G401.6 (cell line): ENCODE results near the gene SULF2.

Source experiments
- FAIRE-seq: peaks from 2 replicates; lab custom pipeline; 2012; peaks lifted over from hg19 to GRCh38; lab: Jason Lieb, UNC

The SULF2 gene

DNA sequence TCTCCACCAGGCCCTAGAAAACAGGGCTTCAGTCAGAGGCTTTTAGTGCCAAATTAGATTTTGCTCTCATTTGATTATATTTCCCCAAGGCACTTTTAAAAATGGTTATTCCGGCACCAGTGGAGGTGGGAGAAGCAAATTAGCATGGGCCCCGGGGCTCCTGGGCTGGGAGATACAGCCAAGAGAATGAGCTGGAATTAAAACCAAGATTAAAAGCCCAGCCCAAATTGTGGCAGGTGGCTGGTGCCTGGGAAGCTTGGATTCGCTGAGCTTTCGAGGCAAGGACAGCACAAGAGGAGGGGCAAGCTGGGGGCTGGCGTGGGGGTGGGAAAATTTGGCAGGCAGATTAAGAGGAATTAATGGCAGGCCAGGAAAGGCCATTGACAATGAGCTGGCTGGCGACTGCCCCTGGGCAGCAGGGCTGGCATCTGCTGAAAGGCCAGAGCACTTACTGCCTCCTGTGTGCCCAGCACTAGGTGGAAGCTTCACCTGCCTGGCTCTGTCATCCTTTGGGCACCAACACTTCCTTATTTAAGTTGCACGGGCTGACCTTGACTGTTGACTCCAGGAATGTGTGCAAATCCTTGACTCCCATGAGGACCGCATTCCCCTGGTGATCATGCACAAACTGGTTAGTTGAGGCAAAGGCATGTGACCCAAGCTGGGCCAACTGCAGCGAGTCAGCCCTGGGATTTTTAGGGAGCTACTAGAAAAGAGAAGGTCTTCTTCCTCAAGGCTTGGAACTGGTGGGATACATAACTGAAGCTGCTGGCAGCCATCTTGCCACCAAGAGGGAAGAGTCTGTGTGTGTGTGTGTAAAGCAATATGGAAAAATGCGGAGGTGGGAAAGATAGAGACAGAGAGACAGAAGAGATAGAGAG is 76.1 kb downstream of the SULF2 start:
- no peak for FAIRE-seq

- no peak for FAIRE-seq
Observed at GRCh38 chr20:47708140-47708807, 77.0 kb downstream of the SULF2 start.

GRCh38 chr20:47706345-47706744 is 78.9 kb downstream of the SULF2 start:
- no peak for FAIRE-seq

GRCh38 chr20:47705497-47705856 is 79.8 kb downstream of the SULF2 start:
- no peak for FAIRE-seq

DNA sequence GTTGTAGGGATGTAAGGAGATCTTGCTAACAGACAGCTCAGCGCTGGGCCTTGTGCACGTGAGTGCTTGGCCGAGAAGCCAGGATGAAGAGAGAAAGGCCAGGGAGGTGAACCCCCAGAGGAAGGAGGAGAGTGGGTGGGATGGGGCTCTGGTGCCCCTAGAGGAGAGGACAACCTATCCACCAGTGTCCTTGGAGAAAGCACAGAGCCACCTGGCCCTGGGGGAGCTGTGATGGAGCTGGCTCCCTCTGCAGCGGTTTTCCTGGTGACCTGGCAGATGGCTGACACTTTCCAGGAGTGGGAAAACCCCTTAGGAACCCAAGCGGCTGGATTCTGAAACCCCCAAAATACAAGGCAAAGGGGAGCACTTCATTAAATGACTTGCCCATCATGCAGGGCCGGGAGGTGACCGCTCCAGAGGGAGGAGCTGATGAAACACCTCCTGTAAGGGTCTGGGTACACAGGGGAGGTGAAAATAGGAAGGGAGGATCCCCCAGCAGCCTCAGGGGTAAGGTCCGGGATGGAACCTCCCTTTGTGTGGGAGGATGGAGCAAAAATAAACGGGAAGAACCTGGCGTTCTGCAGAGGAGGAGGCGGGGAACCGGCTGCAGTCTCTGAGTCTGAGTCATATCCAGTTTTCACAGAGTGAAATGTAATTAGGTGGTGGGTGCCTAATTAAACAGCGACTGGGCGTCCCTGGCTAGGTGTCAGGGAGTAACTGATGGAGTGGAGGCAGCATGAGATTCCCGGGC is 80.4 kb downstream of the SULF2 start:
- no peak for FAIRE-seq

- no peak for FAIRE-seq
Observed at GRCh38 chr20:47703748-47704147, 81.5 kb downstream of the SULF2 start.

- no peak for FAIRE-seq
Observed at GRCh38 chr20:47701612-47702011, 83.7 kb downstream of the SULF2 start.

DNA sequence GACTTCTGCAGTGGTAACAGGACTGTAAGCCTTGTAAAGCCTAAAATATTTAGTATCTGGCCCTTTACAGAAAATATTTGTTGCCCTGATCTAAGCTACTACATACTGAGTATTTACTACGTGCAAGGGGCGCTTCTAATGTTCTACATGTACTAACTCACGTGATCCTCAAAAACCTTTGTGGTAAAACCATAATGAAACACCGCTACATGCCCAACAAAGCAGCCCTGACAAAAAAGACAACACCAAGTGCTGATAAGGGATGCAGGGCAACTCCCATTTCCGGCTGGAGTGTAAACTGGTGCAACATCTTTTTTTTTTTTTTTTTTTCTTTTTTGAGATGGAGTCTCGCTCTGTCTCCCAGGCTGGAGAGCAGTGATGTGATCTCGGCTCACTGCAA is 85.0 kb downstream of the SULF2 start:
- no peak for FAIRE-seq

DNA sequence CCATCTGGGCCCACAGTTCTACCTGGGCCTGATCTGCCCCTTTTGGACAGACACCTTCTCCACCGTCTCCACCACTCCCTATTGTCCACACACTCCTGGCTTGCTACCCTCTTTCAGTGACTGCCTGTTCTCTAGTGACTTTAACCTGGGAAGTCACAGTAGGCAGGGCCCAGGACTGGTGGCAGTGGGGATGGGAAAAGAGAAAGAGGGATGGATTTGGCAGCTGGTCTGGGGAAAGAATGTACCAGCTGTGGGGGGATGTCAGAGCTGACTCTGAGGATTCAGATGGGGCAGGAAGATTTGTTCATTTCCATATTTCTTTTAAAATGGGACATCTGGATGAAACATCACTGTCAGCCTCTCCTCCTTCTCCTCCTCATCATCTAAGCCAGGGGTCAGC is 85.5 kb downstream of the SULF2 start:
- no peak for FAIRE-seq

- FAIRE-seq = no peak
Observed at GRCh38 chr20:47698142-47698541, 87.1 kb downstream of the SULF2 start.

DNA sequence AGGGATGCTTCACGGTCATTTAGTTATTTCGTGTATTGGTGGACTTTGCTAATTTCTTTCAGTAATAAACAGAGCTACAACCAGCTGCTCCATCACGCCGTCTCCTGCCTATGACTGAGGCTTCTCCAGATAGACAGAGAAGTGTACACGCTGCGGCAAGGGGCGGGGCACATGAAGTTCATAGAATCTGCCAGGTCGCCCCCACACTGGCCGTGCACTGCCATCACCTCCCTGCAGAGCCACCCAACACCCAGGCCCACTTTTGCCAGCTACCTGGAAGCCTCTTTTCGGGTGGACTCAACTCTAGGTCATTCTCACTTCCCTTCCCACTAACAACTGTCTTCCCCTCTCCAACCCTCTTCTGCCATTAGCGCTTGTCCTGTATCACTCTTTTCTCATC is 88.4 kb downstream of the SULF2 start:
- no peak for FAIRE-seq

GRCh38 chr20:47694021-47694818 is 91.1 kb downstream of the SULF2 start:
- FAIRE-seq = no peak

DNA sequence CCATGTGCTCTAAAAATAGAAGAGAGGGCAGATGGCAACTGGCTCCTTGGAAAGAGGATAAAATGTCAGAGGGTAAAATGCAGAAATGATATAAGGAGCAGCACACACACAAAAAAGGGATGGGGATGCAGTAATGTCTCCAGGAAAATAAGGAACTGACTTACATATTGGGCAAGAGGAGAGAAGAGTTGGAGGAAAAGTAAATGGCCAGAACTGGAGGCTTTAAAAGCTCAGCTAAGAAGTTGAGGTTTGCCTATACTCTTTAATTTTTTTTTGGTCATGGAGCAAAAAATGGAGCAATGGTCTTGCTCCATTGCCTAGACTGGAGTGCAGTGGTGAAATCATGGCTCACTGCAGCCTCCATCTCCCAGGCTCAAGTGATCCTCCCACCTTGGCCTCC is 93.7 kb downstream of the SULF2 start:
- FAIRE-seq = no peak

- FAIRE-seq = no peak
Observed at GRCh38 chr20:47689731-47690130, 95.5 kb downstream of the SULF2 start.

DNA sequence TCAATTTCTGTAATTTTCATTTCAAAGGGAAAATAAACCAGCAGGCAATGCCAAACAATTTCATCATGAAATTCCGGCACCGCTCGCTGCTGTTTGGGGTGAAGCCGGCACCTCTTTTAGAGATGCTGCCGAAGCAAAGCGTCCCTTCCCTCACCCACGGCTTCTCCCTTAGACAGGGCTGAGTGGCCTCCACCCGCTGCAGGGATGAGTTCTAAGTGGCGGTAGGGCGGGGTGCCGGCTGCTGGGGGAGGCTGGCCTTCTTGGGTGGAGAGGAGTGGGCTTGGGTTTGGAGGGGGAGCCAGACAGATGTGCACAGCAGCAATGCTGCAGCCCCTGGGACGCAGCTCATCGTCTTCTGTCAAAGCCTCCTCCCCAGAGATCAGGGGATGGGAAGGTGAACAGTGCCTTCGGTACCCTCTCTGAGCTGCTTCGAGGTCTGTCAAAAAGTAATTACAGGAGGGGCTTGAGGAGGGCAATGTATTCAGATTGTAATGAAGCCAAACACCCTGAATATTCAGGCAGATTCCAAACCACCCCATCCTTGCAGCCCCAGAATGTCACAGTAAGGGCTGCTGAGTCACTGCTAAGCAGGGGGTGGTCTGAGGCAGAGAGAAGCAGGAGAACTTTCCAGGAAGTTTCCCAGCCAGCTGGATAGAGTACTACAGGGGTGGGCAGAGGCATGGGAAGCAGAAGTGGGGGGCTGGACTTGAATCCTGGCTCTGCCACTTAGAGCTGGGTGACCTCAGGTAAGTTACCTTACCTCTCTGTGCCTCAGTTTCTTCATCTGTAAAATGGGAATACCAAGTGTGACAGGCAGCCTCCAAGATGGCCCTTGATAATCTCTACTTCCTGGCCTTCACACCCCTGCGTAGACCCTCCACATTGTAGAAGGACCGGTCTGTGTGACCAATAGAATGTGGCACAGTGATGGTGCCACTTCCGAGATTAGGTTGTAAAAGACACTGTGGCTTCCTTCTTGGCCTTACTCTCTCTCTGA is 96.6 kb downstream of the SULF2 start:
- no peak for FAIRE-seq

DNA sequence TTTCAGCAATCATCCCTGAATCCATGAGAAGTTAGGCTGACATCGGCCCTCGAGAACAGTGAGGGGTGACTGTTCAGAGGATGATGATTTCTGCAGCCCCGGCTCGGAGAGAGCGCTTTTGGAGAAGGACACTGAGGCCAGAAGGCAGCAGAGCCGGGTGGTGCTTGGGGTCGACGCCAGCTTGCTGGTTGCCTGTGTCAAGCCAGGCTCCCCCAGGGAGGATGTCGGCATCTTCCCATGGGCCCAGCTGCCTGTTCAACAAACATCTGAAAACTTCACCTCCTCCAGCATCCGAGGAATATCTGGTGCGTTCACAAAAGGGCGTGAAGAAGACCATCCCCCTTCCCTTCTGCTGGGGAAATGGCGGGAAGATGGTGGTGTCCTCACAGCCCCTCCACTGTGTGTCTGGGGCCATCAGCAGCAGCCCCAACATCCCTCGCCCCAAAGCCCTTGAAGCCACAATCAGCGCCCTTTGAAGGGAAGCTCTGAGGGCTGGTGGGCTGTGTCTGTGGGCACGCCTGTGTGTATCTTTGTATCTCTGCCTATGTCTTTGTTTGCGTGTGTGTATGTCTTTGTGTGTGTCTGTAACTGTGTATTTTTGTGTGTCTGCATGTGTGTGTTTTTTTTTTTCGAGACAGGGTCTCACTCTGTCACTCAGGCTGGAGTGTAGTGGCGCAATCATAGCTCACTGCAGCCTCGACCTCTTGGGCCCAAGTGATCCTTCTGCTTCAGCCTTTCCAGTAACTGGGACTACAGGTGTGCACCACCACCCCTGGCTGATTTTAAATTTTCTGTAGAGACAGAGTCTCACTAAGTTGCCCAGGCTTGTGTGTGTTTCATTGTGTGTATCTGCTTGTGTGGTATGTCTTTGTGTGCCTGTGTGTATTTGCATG is 97.9 kb downstream of the SULF2 start:
- FAIRE-seq = no peak

GRCh38 chr20:47686545-47686944 is 98.7 kb downstream of the SULF2 start:
- no peak for FAIRE-seq

- no peak for FAIRE-seq
Observed at GRCh38 chr20:47684306-47685080, 100.8 kb downstream of the SULF2 start.

DNA sequence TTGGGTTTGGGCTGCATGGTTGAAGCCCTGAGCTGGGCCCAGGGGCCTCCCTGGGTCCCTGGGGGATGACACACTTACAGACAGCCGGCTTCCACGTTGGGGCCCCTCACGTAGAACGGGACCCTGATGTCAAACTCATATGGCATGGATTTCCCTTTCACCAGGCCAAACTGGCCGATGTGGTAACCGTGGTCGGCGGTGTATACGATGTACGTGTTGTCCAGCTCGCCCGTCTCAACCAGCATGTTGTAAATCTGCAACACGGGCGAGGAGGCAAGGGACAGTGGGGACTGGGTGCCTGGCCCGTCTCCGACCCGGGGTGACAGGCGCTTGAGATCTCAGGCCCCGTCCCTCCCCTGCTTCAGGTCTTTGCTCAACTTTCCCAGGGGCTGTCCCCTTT is 102.4 kb downstream of the SULF2 start:
- FAIRE-seq = no peak
